AG10803 (cell line): Measurements from ENCODE around the gene TES.
A peak's percentile ranks its signal among the peaks of the same experiment; 100 is the strongest.
"Not testable (repeated sequence)": the region's sequence is repeated elsewhere in the genome, so short reads cannot be mapped to it uniquely, and the experiment has no call there.

Experiments
- DNase-seq: peaks from one replicate; pipeline ENCODE4 v3.0.0; 2010; ENCODE audit warnings: low read depth
- H3K4me3 ChIP-seq: 2 replicates; pipeline ENCODE4 v1.5.1; 2011; ENCODE audit warnings: mild to moderate bottlenecking, low read length, control low read depth
- CTCF ChIP-seq: conservative IDR thresholded peaks from 2 replicates; pipeline ENCODE4 v1.5.1; 2011; ENCODE audit warnings: mild to moderate bottlenecking, low read length, control low read depth, inconsistent platforms

Gene TES

DNA sequence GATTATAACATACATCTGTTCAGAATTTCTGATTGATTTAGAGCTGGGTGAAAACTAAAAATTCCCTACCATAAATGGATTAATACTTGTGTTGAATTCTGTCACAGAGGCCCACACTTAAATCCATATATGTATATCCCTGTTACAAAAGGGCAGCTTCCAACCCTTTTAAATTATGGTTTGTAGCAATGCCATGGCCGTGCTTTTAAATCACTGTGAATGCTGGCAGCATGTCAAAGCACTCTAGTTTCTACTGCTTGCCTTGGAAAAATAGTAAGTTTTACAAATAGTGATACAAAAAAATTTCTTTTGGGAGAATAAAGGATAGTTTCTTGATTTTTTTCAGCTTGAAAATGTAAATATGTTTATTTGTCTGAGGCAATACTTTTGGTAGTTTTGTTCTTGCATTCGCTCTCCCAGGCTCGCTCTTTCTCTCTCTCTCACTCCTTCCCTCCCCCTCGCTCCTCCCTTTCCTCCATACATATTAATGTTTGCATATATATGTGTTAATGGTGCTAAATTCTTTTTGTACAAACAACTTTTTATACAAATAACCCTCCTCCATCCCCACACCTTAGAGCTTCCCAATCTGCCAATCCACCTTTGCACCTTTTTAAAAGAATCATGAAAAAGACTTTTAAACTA, 29.8 kb downstream of the TES start:
- no peak for TF ChIP-seq CTCF
- no peak overlapping the region for H3K4me3 ChIP-seq
- no peak for DNase-seq

- H3K4me3 ChIP-seq = no peak overlapping the region
- no peak for TF ChIP-seq CTCF
Observed at GRCh38 chr7:116241291-116241690, 31.0 kb downstream of the TES start.

GRCh38 chr7:116242178-116242577, 31.8 kb downstream of the TES start:
- DNase-seq = no peak
- peak; percentile 55 for TF ChIP-seq CTCF
- H3K4me3 ChIP-seq = no peak overlapping the region

More at GRCh38 chr7:116241291-116241690, 31.0 kb downstream of the TES start:
- DNase-seq = no peak

DNA sequence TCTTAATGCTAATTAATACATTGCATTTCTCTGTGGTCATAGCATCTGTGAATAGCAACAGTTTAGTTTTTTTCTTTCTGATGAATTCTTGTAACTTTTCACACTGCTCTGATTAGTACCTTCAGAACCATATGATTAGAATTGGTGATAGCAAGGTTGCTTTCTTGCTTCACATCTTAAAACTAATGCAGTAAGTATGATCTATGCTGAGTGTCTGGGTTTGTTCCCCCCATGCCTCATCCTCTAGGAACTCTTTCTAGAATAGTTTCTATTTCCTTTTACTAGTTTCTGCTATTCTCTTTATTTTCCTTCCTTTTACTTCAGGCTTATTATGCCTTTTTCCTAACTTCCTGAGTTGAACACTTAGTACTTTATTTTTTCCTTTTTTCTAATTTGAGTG, 32.4 kb downstream of the TES start:
- DNase-seq = no peak
- no peak overlapping the region for H3K4me3 ChIP-seq
- TF ChIP-seq CTCF = no peak

- not testable (repeated sequence) for H3K4me3 ChIP-seq, DNase-seq
Observed at GRCh38 chr7:116244803-116245202, 34.5 kb downstream of the TES start.

- H3K4me3 ChIP-seq = no peak overlapping the region
- no peak for DNase-seq
- no peak for TF ChIP-seq CTCF
Observed at GRCh38 chr7:116246357-116246756, 36.0 kb downstream of the TES start.

- TF ChIP-seq CTCF = peak; percentile 69
- H3K4me3 ChIP-seq = no peak overlapping the region
- peak; percentile 68 for DNase-seq
Observed at GRCh38 chr7:116249969-116250553, 39.7 kb downstream of the TES start.

DNA sequence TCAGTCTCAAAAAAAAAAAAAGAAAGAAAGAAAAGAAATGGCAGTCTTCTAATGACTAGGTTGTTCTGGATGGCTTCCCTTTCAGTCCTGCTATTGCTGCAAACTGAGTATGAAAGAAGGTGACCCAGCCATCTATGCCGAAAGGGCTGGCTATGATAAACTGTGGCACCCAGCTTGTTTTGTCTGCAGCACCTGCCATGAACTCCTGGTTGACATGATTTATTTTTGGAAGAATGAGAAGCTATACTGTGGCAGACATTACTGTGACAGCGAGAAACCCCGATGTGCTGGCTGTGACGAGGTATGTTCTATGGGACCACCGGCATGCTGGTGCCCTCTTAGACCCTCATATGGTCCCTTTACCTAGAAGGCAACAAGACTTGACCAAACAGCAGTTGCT, 41.3 kb downstream of the TES start:
- DNase-seq = no peak
- TF ChIP-seq CTCF = no peak
- no peak overlapping the region for H3K4me3 ChIP-seq
